Dermis microvascular lymphatic vessel endothelial cell (primary cell): ENCODE measurements around the gene CADPS2. TPM values are rescaled to one million over a fixed set of nuclear protein-coding genes. Genes with fewer than 3 reads are reported as not detected.
A peak's percentile ranks its signal among the peaks of the same experiment; 100 is the strongest.
"Not testable (repeated sequence)": the region's sequence is repeated elsewhere in the genome, so short reads cannot be mapped to it uniquely, and the experiment has no call there.

Experiments used
- DNase-seq, 2 donors: peaks; one replicate each; pipeline versions ENCODE4 v3.0.0 to v3.0.0-alpha.2; 2010; ENCODE audit warnings: low read depth in 2 of 2
- total RNA-seq: library from RNA; depleted of rRNA; stranded (reverse); fragments of >200 nt; gene quantifications from 2 replicates; pipeline ENCODE4 v1.2.1, GENCODE V29; 2014

The CADPS2 gene
- total RNA-seq, 1 donor from 2014 or later = 49.0 TPM

DNA sequence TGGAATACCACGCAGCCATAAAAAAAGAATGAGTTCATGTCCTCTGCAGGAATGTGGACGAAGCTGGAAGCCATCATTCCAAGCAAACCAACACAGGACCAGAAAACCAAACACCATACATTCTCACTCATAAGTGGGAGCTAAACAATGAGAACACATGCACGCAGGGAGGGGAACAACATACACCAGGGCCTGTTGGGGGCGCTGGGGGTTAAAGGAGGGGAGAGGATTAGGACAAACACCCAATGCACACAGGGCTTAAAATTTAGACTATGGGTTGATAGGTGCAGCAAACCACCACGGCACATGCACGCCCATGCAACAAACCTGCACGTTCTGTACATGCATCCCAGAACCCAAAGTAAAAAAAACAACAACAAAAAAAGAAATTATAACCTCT, 210.6 kb downstream of the CADPS2 start:
- no peak for DNase-seq

DNA sequence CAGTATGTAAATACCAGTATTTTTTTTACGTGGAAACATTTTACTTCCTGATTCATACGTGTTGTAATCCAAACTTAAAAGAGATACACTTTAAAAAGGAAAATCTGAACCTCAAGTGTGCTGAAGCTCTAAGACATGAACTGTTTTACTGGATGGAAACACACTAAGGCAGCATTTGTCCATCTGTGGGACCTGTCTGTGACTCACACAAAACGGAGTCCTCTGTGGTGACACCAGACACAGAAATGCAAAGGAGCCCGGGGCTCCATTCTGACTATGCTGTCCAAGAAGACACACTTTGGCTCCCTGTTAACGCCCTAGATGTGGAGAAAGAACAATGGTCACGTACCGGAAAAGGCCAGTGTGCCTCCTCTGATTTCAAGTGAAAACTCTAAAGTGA, 211.2 kb downstream of the CADPS2 start:
- peak in 1 of 2 donors; percentile 24 for DNase-seq

DNA sequence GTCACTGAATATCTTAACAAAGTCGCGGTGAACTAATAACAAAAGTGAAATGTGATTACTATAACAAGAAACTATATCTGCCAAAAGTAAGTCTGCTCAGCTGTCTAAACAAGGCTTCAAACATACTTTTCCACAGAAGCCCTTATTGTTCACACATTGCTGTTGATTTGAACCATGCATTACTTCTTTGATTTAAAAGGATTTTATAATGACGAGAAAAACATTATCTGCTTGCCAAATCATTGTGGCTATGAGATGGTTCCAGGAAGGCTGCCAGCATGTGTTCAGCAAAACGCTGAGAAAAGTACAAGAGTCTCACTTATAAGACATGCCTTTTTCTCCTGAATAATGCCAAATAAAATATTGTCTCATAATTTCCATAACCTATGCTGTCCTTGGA, 211.8 kb downstream of the CADPS2 start:
- DNase-seq = peak in 1 of 2 donors; percentile 79

DNA sequence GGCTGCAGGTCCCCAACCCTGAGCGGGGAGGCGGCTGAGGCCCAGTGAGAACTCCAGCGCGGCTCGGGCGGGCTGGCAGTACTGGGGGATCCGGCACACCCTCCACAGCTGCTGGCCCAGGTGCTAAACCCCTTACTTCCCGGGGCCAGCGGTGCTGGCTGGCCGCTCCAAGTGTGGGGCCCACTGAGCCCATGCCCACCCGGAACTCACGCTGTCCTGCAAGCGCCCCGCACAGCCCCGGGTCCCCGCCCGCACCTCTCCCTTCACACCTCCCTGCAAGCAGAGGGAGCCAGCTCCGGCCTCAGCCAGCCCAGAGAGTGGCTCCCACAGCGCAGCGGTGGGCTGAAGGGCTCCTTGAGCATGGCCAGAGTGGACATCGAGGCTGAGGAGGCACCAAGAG, 212.3 kb downstream of the CADPS2 start:
- DNase-seq = no peak

DNA sequence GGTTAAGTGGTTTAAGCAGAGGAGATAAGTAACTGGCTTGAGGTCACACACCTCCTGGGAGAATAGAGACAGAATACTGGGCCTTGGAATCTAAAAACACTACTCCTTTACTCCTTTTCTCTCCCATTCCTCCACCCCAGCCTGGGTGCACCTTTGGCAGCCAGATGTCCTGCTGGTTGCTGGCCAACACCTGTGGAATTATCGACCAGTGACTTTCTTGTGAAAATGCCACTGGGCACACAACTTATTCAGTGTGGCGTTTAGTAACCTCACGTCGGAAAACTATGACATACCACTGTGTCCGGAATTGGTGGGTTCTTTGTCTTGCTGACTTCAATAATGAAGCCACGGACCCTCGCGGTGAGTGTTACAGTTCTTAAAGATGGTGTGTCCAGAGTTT, 213.7 kb downstream of the CADPS2 start:
- no peak for DNase-seq

DNA sequence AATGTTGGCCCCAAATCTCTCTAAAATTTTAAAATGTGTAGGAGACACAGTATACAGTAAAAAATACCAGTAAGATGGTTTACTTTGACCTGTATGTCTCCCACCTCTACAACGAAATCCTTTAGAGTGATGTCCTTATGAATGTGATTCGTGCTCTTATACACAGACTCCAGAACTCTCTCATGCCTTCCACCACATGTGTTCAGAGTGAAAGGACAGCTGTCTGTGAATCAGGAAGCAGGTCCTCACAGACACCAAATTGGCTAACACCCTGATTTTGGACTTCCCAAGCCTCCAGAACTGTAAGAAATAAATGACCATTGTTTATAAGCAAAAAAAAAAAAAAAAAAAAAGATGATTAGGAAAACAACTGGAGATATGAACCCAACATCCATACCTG, 222.5 kb downstream of the CADPS2 start:
- DNase-seq = no peak

DNA sequence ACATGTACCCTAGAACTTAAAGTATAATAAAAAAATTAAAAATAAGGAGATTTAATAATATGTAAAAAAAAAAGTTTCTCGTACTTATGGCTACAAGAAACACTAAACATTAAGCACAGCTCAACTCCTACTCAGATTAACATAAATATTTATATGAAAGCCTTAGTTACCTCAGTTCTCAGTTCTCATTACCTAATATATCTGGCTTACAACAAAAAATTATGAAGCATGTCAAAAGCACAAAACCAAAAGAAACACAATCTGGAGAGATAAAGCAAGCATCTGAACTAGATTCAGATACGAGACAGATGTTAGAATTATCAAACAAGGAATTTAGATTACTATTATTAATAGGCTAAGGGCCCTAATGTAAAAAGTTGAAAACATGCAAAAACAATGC, 227.4 kb downstream of the CADPS2 start:
- no peak for DNase-seq

DNA sequence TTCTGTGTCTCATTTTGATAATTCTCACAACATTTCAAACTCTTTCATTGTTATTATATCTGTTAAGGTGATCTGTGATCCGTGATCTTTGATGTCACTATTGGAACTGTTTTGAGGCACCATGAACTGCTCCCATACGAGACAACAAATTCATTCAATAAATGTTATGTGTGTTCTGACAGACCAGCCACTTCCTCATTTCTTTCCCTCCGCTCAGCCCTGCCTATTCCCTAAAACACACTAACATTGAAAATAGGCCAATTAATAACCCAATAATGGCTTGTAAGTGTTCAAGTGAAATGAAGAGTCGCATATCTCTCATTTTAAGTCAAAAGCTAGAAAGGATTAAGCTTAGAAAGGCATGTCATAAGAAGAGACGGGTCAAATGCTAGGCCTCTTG, 232.6 kb downstream of the CADPS2 start:
- no peak for DNase-seq

DNA sequence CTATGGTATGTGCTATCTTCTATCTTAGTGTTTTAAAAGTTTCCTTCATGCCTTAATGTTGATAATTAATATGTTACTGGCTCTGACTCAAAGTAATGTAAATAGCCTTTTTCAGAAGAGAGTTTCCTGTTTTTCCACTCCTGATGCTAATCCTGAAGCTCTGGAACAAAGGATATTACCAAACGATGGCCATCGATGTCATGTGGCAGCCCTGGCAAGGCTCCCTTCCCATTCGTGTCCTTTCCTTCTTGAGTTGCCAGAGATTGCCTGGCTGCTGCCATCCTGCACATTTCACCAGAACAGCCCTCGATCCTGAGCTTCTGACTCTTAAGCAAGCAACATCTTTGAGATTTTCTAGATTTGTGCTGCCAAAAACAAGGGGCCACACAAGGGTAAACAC, 233.4 kb downstream of the CADPS2 start:
- DNase-seq = peak; percentile 69 to 92

DNA sequence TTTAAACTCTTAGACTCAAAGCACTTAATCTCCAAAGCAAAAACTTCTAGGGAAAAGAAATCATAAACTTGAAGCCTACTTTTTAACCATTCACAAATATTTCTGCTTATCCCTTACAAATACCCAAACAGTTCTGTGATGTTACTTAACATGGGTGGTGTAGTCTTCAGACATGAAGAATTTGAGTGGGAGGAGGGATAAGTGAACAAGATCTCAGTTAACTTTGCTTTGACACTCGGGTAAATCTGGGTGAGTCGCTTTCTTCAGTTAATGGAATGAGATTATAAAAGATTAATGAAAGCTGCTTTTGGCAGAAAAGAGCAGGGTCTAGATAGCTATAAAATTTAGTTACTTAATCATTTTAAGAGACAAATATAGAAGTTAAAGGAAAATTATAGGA, 234.8 kb downstream of the CADPS2 start:
- DNase-seq = no peak

DNA sequence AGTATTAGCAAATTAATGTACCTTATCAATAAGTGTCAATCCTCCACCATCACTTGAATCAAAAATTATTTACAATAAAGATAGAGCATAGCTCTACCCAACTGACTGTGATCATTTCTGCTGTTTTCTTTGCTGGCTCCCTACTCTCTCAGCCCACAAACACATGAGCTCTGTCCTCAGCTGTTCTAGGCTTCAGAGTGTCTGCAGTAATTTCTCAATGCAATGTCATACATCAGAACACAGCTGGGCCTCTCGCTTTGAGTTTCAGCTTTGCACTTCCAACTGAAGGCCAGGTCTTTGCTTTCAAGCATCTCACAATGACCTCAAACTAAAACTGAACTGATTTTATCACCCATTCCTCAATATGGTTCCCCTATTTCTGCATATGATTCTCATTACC, 243.0 kb downstream of the CADPS2 start:
- no peak for DNase-seq

DNA sequence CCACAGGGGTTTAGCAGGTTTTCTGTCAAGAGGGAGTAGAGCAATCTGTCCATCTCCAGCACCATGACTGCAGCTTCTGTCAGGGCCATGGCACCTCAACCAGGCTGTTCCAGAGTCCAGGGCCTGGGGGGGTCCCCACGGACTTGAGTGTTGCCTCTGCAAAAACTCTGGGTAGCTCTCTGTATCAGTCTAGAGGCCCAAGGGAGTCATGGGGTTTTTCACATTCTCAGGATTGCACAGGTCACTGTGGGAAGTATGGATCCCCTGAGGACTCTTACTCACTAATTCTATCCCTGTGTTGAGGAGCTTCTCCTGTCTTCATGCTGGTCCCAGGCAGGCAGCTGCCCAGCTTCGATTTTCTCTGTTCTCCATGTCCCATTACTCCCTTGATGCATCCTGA, 247.8 kb downstream of the CADPS2 start:
- no peak for DNase-seq

DNA sequence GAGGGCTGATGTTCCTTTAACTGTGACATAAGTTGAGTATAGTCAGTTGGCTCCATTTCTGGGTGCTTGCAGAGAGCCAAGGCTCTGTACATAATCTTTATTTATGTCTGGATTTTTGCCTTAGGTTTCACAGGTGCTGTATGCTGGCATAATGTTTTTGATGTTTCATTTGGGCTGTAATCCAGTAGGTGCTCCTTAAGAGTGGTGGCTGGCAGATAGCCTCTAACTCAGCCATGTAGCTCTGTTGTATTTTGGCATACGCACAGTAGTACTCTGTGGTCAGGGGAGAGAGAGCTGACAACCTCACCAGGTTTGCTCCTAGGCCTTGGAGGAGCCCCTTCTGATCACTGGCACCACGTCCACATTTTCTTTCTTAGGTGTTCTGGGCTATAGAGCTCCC, 248.5 kb downstream of the CADPS2 start:
- no peak for DNase-seq

DNA sequence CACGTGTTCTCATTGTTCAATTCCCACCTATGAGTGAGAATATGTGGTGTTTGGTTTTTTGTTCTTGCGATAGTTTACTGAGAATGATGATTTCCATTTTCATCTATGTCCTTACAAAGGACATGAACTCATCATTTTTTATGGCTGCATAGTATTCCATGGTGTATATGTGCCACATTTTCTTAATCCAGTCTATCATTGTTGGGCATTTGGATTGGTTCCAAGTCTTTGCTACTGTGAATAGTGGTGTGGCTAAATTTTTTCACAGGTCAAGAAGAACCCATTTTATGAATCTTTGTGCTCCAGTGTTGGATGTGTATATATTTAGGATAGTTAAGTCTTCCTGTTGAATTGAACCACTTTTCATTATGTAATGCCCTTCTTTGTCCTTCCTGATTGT, 250.8 kb downstream of the CADPS2 start:
- DNase-seq = not testable (repeated sequence)

DNA sequence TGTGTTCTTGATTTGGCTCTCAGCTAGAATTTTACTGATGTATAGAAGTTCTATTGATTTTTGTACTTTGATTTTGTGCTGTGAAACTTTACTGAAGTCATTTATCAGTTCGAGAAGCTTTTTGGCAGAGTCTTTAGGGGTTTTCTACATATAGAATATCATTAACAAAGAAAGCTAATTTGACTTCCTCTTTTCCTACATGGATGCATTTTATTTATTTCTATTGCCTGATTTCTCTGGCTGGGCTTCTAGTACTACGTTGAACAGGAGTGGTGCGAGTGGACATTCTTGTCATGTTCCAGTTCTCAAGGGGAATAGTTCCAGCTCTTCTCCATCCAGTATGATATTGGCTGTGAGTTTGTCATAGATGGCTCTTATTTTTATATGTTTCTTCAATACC, 252.8 kb downstream of the CADPS2 start:
- DNase-seq = no peak

DNA sequence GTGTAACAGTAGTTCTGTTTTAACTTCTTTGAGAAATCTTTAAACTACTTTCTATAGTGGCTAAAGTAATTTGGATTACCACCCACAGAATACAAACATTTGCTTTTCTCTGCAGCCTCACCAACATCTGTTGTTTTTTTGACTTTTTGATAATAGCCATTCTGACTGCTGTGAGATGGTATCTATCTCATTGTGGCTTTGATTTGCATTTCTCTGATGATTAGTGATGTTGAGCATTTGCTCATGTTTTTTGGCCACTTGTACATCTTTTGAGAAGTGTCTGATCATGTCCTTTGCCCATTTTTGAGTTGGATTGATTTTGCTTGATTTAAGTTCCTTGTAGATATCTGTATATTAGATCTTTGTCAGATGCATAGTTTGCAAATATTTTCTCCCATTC, 254.0 kb downstream of the CADPS2 start:
- DNase-seq = no peak

DNA sequence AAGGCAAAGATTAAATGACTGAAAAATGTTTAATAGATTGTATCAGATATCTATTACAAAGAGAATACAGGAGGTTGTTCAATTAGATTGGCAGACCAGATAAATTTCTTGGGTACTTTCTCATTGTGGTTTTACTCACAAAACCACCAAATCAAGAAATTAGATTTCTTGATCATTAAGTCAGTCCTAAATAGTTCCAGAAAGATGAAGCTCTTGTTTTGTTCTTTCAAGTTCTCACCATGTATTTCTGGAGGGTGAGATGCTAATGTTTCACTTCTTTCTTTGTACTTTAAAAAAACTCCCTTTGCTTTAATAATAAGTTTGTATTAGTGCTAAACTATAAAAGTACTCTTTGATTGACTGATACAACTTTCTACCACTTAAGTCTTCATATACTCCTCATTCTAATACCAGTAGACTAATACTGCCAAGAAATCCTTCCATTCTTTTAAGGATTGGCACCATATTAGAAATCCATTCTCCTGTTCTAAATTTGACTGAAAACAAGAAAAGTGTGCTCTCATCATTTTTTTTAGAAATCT, 256.8 kb downstream of the CADPS2 start:
- no peak for DNase-seq

DNA sequence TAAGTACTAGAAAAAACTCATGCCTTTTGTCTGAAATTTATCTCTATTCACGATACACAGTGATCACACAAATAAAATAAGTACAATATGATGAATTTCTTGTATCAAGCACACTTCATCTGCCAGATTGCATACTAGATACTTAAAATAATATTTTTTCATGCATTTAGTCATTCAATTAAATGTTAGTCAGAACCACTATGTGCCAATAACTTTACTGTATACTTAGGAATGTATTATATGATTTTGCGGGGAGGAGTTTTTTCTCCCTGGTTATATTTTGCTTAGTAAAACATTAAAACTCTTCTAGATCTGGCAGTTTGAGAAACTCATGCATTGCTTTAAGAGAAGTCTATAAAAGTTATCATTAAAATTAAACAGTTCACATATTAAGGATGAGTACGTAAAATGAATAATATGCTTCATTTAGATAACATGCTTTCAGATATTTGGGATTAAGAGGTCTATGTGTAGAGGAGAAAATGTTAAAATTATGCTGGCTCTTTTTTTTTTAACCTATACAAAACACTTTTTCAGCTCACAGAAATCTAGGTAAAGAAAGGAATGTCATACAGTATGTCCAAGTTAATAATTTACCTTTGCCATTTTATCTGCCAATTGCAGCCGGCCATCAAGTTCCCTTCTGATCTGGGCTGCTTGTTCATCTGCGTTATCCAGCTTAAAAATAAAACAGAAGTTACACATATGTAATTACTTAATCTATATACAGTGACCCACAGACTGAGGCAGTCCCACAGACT, 257.4 kb downstream of the CADPS2 start:
- no peak for DNase-seq

DNA sequence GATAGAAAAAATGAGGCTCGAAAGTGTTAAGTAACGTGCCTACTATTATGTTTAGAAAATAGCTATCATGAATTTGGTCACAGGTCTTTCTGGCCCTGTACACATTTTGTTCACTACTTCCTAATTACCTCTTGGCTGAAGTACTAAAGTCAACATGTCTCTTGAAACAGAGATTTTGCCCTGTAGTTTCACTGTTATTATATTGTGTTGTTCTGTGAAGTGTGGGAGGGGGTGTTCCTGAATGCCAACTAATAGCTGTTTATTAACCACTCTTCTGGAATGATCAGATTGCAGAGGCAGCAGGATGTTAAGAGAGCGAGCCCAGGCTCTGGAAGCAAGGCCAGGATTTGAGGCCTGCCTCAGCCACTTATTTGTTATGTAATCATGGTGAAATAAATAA, 259.5 kb downstream of the CADPS2 start:
- peak in 1 of 2 donors; percentile 35 for DNase-seq

DNA sequence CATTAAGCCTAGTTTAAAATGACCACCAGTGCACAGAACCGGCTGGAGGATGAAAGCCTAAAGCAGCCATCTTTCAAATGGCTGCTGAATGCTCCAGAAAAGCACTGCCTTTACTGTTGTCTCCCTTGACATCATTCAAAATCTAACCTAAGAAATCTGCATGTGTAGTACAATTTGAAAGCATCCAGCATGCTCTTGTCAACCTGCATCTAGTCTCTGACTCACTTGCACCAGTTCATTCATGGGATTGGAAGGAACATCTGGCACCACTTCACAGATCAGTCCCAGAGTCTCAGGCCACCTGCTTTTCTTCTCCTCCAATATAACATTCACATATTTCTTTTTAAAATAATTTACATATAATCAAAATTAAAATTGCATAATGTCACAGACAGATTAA, 263.6 kb downstream of the CADPS2 start:
- no peak for DNase-seq

DNA sequence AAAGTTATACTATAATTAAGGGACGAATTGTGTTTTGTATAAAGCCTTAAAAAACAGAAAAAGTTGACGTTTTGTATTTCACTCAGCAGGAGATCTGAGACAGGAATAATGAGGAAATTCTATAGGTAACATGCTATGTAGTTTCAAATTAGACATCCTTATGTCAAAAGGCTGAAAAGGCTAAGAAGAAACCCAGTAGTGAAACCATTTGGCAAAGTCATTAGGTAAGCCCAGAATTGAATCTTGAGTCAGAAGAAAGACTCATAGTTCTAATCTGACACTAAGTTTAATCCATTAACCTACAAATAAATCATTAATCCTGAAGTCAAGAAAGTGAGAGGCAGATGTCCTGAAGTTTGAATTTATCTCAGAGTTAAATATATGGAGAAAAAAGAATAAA, 266.6 kb downstream of the CADPS2 start:
- no peak for DNase-seq

DNA sequence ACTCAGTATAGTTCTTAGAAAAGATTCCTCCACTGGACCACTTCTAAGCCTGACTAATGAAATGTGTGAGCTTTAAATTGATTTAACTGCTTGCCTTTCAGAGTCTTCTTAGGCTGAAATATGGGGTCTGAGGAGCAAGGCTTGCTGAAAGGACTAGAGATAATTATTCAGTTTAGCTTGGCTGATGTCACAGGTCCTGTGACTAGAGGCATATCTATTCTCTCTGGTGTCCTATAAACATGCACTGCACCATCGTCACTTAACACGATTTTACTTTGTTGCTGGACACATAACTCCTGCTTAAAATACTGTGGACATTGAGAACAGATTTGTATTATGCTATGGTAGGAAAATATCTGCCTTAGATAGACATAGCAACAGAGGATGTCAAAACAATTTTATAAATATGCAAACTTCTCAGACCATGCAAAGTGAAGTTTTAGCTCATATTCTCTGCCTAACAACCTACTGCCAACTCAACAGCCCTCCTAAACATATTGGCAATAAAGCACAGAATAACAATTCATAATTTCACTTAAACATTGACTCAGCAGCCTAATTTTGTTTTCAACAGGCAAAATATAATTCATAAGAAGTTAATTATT, 267.6 kb downstream of the CADPS2 start:
- DNase-seq = no peak

DNA sequence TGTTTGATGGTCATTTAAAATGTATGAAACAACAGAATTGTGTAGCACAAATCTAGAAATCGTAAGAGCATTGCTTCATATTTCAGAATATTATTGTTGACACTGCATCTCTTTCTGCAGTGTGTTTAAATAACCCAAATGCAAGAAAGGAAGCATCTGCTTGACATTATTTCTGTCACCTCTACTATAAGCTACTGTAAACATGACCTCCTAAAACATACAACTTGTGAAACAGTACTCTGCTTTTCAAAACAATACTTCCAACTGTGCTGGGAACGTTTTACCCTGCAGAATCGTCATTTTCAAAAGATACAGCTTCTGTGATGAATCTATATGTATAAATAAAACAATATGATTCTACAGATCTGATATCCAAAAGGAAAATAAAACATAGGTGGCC, 269.3 kb downstream of the CADPS2 start:
- DNase-seq = peak; percentile 48 to 72
